GM23248 (cell line): ENCODE data around the gene DNAH8. TPM values are rescaled to one million over a fixed set of nuclear protein-coding genes. Genes with fewer than 3 reads are reported as not detected.

Experiments
- DNase-seq: peaks from one replicate; pipeline ENCODE4 v3.0.0-alpha.2; 2015
- H2AFZ ChIP-seq: fragments of 200-600 bp; sonication (generic); 2 replicates; pipeline ENCODE4 v1.6.1; 2016; ENCODE audit warnings: antibody characterized with exemption
- H3F3A ChIP-seq: fragments of 200-600 bp; sonication (generic); 2 replicates; pipeline ENCODE4 v1.6.1; 2016; ENCODE audit warnings: mild to moderate bottlenecking, antibody characterized with exemption, mixed run types; ENCODE audit not compliant: insufficient read depth
- H3K27ac ChIP-seq: fragments of 200-600 bp; sonication (generic); 2 replicates; pipeline ENCODE4 v1.5.1; 2016; ENCODE audit warnings: mild to moderate bottlenecking
- H3K27me3 ChIP-seq: fragments of 200-600 bp; sonication (generic); replicated peaks from 2 replicates; pipeline ENCODE4 v1.6.1; 2016; ENCODE audit warnings: mild to moderate bottlenecking; ENCODE audit not compliant: insufficient read depth
- H3K36me3 ChIP-seq: fragments of 200-600 bp; sonication (generic); 2 replicates; pipeline ENCODE4 v1.6.1; 2016; ENCODE audit warnings: low read depth, mild to moderate bottlenecking
- H3K4me1 ChIP-seq: fragments of 200-600 bp; sonication (generic); 2 replicates; pipeline ENCODE4 v1.6.1; 2016; ENCODE audit warnings: mild to moderate bottlenecking; ENCODE audit not compliant: insufficient read depth
- H3K4me2 ChIP-seq: fragments of 200-600 bp; sonication (generic); one replicate; pipeline ENCODE4 v1.6.1; 2016; ENCODE audit warnings: mild to moderate bottlenecking; ENCODE audit not compliant: unreplicated experiment
- H3K4me3 ChIP-seq: fragments of 200-600 bp; sonication (generic); 2 replicates; pipeline ENCODE4 v1.5.1; 2016; ENCODE audit warnings: mild to moderate bottlenecking
- H3K79me2 ChIP-seq: fragments of 200-600 bp; sonication (generic); 2 replicates; pipeline ENCODE4 v1.6.1; 2016; ENCODE audit warnings: mild to moderate bottlenecking; ENCODE audit not compliant: insufficient read depth
- H3K9ac ChIP-seq: fragments of 200-600 bp; sonication (generic); 2 replicates; pipeline ENCODE4 v1.6.1; 2016; ENCODE audit warnings: mild to moderate bottlenecking
- H3K9me2 ChIP-seq: fragments of 200-600 bp; sonication (generic); 2 replicates; pipeline ENCODE4 v1.6.1; 2016; ENCODE audit warnings: mixed run types, mild to moderate bottlenecking, moderate library complexity; ENCODE audit not compliant: insufficient read depth
- H3K9me3 ChIP-seq: fragments of 200-600 bp; sonication (generic); one replicate; pipeline ENCODE4 v1.6.1; 2017; ENCODE audit warnings: low read depth
- H4K20me1 ChIP-seq: fragments of 200-600 bp; sonication (generic); 2 replicates; pipeline ENCODE4 v1.6.0; 2016; ENCODE audit not compliant: insufficient read depth
- EZH2 ChIP-seq: fragments of 200-600 bp; sonication (generic); IDR thresholded peaks from 2 replicates; pipeline ENCODE4 v1.6.1; 2018; ENCODE audit warnings: antibody characterized with exemption, mild to moderate bottlenecking; ENCODE audit not compliant: insufficient read depth, poor library complexity, severe bottlenecking
- EZH2phosphoT487 ChIP-seq: fragments of 200-600 bp; sonication (generic); IDR thresholded peaks from 2 replicates; pipeline ENCODE4 v1.6.1; 2018; ENCODE audit warnings: antibody characterized with exemption, moderate library complexity, mild to moderate bottlenecking, low read depth; ENCODE audit not compliant: insufficient read depth
- WGBS, 2 experiments: methylation state at CpG; one replicate each; pipeline ENCODE4 v1.1.6; 2015 to 2017; ENCODE audit warnings: low lambda C conversion rate in 2 of 2, low coverage in 1 of 2; ENCODE audit errors: missing lambda C conversion rate in 2 of 2; 5-methylcytosine and 5-hydroxymethylcytosine counted together
- in situ Hi-C: fragments of 300-500 bp; cut with MboI; formaldehyde crosslinking; loops from 2 replicates; pipeline ENCODE4 v1.15.0; 2020
- polyA plus RNA-seq: library from polyadenylated mRNA; unstranded; fragments of >200 nt; fragmentation: Nextera tagmentation; extraction: Ambion mirVana; gene quantifications from 2 replicates; pipeline ENCODE4 v1.2.1, GENCODE V29; 2016
- total RNA-seq: library from RNA; depleted of rRNA; stranded (reverse); fragments of >200 nt; shearing (Covaris generic); gene quantifications from 2 replicates; pipeline ENCODE4 v1.2.3, GENCODE V29; 2014

Gene DNAH8
- total and polyA plus RNA-seq, 2 experiments from 2014 or later = not detected

DNA sequence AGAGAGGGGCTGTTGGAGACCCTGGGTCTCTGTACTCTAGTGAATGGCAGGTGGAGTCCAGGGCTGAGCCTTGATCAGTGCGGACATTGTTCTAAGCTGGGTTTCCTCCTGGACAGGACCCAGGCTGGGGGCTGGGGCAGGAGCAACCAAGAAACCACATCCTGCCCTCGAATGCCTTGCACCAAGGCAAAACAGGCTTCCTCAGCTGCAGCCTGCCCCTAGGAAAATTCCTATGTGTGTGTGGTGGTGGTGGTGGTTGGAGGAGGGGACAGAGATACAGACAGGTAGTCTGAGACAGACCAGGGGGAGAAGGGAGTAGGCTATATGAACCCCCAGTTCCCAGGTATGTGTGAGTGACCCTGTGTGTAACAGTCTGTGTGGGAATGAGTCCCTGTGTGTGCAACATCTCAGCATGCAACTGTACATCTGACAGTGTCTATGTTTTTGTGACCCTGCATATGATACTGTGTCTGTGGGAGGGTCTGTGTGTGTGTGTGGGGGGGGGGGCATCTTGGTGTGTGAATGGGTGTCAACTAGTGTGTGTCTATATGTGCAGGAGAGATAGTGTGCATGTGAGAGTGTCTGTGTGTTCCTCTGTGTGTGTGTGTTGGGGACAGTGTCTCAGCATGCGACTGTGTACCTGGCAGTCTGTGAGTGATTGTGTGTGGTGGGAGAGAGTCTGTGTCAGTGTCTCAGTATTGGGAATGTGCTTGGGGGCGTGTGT, 336.4 kb downstream of the DNAH8 start:
- Histone ChIP-seq H3K9ac (no peak overlapping the region), H3K9me3 (no peaks in the 10 kb centered on the region), H4K20me1 (no peaks in the 10 kb centered on the region), H3K27ac (no peak overlapping the region), H3K79me2 (no peaks in the 10 kb centered on the region), H3K4me2 (no peak overlapping the region), H3K4me3 (no peak overlapping the region), H3K9me2 (no peaks in the 10 kb centered on the region), H3K36me3 (no peaks in the 10 kb centered on the region), H3K27me3 (peaks cover 37% of the 10 kb centered on the region), H2AFZ (no peak overlapping the region), H3K4me1 (no peaks in the 10 kb centered on the region), H3F3A (no peaks in the 10 kb centered on the region)
- no peak for TF ChIP-seq EZH2
- TF ChIP-seq EZH2phosphoT487 = no peak
- DNase-seq = no peak
- in situ Hi-C loops = no loop called here
- WGBS, 2 experiments = 25 to 38% methylated on average over 4 of the region's 4 CpGs

GRCh38 chr6:39053016-39053624, 338.0 kb downstream of the DNAH8 start:
- H2AFZ ChIP-seq = no peak overlapping the region
- H3K36me3 ChIP-seq = no peaks in the 10 kb centered on the region
- no peak for DNase-seq
- peaks cover 25% of the 10 kb centered on the region; the same call in 1 of the 2 replicates for H3K27me3 ChIP-seq
- in situ Hi-C loops = no loop called here
- H3K9me2 ChIP-seq = no peaks in the 10 kb centered on the region
- H3K9me3 ChIP-seq = no peaks in the 10 kb centered on the region
- H3K4me2 ChIP-seq = no peak overlapping the region
- H4K20me1 ChIP-seq = no peaks in the 10 kb centered on the region
- TF ChIP-seq EZH2phosphoT487 (no peak), EZH2 (no peak)
- H3K9ac ChIP-seq = no peak overlapping the region
- whole genome bisulfite sequencing, 2 experiments = 31 to 33% methylated on average over 4 of the region's 4 CpGs
- no peaks in the 10 kb centered on the region for H3F3A ChIP-seq
- H3K79me2 ChIP-seq = no peaks in the 10 kb centered on the region
- H3K27ac ChIP-seq = no peak overlapping the region
- no peak overlapping the region for H3K4me3 ChIP-seq
- no peaks in the 10 kb centered on the region for H3K4me1 ChIP-seq

DNA sequence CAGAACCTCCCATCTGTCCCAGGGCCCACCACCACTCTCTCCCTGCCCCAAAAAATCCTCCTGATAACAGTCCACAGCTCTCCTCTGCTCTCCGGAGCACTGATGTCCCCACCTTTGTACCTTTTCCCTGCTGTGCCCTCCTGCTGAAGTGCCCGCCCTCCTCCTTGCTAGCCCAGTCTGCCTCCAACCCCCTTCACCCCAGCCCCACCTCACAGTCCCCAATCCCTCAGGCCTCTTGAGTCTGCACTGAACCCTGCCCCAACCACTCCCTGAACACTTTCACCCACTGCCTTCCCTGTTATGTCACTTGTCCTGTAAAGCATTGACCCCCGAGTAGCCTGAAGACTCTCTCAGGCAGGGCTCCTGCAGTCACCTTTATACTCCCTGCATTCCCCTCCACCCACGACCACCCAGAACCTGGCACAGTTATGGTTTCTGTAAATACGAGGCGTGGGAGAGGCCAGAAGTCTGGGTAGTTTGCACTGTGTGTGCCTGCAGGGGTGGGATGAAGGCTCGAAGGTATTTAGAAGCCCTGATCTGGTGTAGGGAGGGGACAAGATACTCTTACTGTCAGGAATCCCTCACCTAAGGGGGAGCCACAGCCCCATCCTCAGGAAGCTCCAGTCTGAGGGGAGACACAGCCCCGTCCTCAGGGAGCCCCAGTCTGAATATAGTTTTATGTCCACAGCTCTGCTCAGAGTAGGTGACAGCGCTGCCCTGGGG, 338.9 kb downstream of the DNAH8 start:
- 29 to 32% methylated on average over 9 of the region's 9 CpGs for WGBS, 2 experiments
- Histone ChIP-seq H3K27ac (no peak overlapping the region), H3F3A (no peaks in the 10 kb centered on the region), H4K20me1 (no peaks in the 10 kb centered on the region), H3K9ac (no peak overlapping the region), H3K9me3 (no peaks in the 10 kb centered on the region), H3K27me3 (peaks cover 17% of the 10 kb centered on the region; the same call in 1 of the 2 replicates), H3K4me3 (no peak overlapping the region), H3K9me2 (no peaks in the 10 kb centered on the region), H3K4me1 (no peaks in the 10 kb centered on the region), H3K36me3 (no peaks in the 10 kb centered on the region), H2AFZ (no peak overlapping the region), H3K79me2 (no peaks in the 10 kb centered on the region), H3K4me2 (no peak overlapping the region)
- no peak for DNase-seq
- TF ChIP-seq EZH2 = no peak
- no peak for TF ChIP-seq EZH2phosphoT487
- in situ Hi-C loops = no loop called here

- no peaks in the 10 kb centered on the region for H3K36me3 ChIP-seq
- H3K27ac ChIP-seq = no peak overlapping the region
- in situ Hi-C loops = no loop called here
- no peaks in the 10 kb centered on the region for H3K79me2 ChIP-seq
- H3K4me2 ChIP-seq = no peak overlapping the region
- no peak overlapping the region for H3K9ac ChIP-seq
- H3K9me2 ChIP-seq = no peaks in the 10 kb centered on the region
- no peak overlapping the region for H3K4me3 ChIP-seq
- H3K27me3 ChIP-seq = peaks cover 13% of the 10 kb centered on the region; the same call in 1 of the 2 replicates
- WGBS, 2 experiments = 46 to 55% methylated on average over 9 of the region's 9 CpGs
- H3K4me1 ChIP-seq = no peaks in the 10 kb centered on the region
- no peak overlapping the region for H2AFZ ChIP-seq
- DNase-seq = no peak
- no peaks in the 10 kb centered on the region for H4K20me1 ChIP-seq
- no peaks in the 10 kb centered on the region for H3K9me3 ChIP-seq
- no peaks in the 10 kb centered on the region for H3F3A ChIP-seq
- no peak for TF ChIP-seq EZH2
- TF ChIP-seq EZH2phosphoT487 = no peak
These were observed 339.5 kb downstream of the DNAH8 start for GRCh38 chr6:39054577-39055142.
